DMS114 treated with DMSO at 0.1 percent for 48 hours (cell line): Measurements from ENCODE around the gene MT2A.

Experiments used
- DNase-seq: peaks from one replicate; lab custom pipeline; 2025; ENCODE audit not compliant: unreplicated experiment; lab: John Stamatoyannopoulos, UW

MT2A gene

DNA sequence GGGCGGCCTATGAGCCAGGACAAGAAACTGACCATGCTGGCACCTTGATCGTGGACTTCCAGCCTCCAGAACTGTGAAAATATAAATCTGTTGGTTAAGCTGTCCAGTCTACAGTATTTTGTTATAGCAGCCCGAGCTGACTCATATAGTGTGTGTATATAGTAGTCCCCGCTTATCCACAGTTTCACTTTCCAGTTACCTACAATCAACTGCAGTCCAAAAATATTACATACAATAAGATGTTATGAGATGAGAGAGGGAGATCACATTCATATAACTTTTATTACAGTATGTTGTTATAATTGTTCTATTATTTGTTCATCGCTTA lies 14.1 kb upstream of the MT2A start:
- no peak for DNase-seq

DNA sequence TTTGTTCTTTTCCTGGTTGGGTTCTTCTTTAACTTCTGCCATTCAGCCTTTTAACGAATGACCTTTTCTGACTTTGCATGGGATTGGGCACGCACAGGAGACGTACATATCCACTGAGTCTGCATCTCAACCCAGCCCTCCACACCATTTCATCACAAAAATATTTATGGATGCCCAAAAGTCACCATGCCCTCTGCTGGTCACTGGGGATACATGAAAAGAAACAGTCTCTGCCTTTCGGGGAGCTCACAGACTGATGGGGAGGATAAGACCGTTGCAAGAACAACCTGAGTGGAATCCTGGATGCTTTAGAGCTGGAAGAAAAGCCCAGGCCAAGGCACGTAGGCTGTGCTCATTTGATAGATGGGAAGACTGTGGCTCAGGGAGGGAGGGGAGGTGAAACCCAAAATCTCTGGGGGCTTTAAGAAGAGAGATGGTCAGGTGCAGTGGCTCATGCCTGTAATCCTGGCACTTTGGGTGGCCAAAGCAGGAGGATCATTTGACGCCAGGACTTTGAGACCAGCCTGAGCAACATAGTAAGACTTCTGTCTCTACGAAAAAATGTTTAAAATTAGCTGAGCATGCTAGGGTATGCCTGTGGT lies 7.9 kb upstream of the MT2A start:
- peak; percentile 24 for DNase-seq

DNA sequence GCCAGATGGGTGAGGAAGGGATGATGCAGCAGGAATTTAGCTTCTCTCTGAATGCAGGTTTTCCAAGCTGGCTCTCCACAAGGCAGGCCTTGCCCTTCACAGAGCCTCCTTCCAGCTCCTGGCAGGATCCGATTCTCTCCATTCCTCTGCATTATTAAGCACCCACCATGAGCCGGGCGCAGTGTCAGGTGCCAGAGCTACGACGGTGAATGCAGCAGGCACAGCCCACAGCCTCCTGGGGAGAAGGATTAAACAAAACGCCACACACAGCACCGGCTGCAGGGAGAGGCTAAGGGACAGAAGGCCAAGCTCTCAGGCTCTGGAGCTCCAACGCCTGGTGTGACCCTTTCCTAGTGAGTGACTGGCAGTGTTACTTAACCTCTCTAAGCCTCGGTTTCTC lies 7.1 kb upstream of the MT2A start:
- DNase-seq: no peak

DNA sequence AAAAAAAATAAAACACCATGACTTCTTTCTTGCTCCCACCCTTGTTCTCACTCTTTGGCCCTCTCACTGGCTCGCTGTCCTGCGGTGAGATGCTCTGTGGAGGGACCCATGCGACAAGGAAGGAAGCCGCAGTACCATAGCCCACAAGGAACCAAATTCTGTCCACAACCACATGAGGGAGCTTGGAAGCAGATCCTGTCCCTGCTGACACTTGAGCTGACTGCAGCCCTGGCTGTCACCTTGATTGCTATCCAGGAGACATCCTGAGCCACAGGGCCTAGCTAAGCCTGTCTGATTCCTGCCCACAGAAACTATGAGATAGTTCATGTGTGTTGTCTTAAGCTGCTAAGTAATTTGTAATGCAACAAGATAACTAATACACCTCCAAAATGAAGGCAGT lies 4.8 kb upstream of the MT2A start:
- DNase-seq: peak; percentile 58

DNA sequence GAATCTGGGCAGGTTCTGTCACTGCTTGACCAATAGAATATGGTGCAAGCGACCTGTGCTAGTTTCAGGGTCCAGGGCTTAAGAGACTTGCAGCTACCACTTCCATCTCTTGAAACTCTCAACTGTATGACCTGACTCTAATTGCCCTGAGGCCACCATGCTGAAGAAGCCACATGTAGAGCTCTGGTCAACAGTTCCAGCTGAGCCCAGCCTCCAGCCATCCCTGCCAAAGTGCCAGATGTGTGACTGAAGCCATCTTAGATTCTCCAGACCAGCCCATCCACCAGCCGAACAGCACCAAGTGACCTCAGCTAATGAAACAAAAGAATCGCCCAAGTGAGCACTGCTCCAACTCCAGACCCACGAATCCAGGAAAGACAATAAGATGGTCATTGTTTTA lies 3.4 kb upstream of the MT2A start:
- no peak for DNase-seq

DNA sequence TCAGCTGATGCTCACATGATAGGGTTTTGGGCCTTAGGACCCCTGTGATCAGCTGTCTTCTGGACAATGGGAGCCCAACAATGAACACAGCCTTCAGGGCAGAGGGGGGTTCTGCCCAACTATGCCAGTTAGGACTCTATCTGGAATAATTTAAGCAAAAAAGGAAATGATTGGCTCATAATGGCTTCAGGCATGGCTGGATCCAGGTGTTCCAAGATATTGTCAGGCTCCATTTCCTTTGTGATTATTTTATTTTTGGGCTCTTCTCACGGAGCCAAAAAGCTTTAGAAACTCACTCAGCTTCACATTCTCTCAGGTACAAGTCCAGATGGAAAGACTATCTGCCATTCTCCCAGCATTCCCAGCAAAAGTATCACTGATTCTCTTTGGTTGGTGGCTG lies 2.9 kb upstream of the MT2A start:
- no peak for DNase-seq

DNA sequence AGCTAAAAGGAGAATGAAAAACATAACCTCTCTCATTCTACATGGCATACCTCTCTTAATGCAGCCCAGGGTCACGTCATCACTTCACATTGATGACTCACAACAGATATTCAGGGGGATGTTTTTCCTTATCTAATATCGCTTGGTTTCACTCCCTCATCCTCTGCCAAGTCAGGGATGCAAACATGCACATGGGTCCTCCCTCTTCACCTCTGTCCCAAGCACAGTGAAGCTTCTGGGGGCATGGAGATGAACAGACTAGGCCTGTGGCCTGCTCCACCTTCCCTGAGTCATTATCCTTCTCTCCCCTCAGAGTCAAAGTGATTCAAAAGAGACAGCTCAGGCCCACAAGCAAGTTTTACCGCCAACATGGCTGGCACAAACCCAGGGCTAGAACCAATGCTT lies 2.3 kb upstream of the MT2A start:
- DNase-seq: no peak

DNA sequence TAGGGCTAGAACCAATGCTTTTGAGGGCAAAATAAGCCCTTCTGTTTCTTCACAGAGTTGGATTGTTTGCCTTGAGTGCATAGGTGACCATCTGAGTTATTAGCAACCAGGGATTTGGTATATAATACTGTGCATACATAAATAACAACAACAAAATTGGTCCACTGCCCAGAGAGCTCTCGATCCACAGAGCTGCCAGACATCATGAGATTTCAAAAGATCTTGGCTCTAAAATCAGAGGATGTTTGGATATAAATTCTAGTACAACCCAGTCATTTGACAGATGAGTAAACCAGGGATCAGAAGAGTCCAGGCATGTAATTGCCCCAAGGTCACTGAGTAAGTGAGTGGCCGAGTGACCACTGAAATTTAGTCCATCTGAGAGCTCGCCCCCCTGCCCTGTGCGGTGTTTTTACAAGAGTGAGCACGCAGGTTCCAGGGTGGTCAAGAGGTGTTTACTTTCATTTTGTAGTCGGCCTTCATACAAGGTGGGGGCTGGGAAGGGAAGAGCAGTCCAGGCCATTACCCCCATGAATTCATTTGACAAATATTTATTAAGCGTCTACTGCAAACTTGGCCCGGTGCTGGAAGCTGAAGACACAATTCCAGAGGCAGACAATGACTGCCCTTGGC lies 1.8 kb upstream of the MT2A start:
- DNase-seq: no peak

DNA sequence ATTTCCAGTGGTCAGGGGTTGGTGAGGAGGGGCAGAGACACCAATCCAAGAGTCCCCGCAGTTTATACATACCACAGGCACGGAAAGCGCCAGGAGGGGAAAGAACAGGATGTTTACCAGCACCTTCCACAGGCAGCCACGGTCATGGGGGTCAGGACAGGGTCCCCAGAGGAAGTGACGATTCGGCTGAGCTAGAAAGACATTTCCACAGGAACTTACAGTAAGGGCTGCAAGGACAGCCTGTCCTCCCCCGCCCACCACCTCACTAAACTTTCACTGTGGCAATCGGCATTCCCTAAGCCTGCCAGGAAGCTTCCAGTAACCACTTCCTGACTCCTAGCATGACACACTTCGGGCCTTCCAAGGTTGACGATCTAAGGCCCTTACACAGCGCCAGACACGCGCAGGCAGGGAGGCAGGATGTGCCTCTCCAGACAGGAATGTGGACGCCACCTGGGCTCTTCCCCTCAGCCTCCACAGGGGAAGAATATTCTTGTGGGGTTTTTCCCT lies 1.2 kb upstream of the MT2A start:
- DNase-seq: no peak

DNA sequence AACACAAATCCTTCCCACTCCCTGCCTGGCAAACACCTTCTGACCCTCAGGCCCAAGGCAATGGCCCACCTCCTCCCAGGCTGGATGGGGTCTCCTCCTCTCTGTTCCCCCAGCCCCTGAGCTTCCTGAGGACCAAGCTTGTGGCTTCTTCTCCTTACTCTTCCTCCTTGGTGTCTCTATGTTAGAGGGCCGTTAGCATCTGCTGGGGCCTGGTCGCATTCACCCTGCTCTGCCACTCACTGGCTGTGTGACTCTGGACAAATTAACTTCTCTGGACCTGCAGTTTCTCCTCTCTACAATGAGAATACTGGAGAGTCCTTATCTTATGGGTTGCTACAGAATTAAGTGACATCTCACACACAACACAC lies 725 bp upstream of the MT2A start:
- DNase-seq: no peak

DNA sequence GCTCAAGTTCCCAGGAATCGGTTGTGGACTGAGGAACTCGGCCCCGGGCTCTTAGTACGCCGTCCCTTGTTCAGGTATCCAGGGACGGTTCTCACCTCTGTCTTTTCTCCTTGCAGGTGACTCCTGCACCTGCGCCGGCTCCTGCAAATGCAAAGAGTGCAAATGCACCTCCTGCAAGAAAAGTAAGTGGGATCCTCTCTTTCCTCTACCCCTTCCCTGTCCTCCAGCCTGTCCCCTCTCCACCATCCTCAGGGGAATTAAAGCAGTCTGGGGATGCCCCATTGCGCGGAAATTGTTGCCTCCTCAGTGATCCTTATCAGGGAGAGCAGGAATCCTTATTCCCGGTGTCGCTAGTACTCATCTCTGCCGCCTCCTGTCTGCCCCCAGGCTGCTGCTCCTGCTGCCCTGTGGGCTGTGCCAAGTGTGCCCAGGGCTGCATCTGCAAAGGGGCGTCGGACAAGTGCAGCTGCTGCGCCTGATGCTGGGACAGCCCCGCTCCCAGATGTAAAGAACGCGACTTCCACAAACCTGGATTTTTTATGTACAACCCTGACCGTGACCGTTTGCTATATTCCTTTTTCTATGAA lies 585 bp downstream of the MT2A start:
- DNase-seq: no peak

DNA sequence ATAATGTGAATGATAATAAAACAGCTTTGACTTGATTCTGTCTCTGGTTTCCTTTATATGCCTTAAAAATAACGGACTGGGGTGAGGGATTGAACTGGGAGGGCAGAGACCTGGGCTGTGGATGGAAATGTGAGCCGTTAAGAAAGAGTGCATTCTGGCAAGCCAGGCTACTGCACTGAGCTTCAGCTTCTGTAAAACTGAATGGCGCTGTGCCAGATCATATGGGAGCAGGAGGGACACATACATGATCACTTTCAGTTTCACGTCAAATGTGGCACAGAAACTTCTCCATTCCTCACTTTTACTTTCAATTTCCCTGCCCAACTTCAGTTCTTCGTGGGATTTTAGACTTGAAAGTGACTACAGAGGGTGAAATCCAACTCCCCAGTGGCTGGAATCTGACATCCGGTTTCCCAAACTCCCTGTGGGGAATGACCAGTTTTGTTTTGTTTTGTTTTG lies 1.1 kb downstream of the MT2A start:
- DNase-seq: peak; percentile 40

DNA sequence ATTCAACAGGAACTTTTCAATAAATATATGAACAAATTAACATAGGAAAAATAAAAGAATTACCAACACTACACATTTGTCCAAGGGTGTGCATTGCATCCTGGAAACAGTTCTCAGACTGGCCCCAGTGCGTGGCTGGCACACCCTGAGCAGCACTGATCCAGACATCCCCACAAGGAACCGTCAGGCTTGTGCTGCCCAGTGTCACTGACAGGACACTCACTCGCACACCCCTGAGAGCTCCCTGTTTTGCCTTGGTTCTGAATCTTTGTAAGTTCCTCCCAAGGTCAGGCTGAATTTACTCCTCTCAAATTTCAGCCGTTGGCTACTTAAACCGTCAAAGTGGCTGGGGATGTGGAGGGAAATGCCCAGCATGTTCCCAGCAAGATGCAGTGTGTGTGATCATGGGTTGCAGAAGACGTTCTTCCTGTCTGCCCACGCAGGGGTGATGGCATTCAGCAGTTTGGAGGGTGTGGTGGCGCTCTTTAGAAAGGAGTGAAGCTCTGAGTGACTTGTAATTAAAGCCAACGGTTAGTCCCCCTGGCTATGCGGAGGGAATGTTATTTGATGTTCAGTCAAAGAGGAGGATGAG lies 1.7 kb downstream of the MT2A start:
- DNase-seq: no peak

DNA sequence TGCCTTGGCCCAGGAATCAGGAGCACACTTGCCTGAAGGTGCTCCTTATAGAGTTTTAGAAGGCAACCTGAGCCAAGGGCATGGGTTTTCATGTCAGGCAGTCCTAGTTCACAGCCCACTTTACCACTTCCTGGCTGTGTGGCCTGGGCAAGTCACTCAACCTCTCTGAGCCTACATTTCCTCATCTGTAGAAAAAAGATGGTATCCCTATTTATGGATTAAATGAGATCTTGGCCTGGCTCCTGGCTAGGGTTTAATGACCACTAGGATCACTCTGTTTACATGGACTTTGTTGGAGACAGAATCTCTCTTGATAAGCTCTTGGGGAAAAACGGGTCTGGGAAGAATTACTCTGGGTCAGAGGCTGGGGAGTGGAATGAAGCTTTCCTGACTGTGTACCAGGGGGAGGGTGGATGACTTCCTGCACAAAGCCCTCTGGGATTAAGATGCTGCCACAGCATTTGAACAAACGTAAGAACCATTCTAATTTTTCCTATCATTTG lies 2.3 kb downstream of the MT2A start:
- DNase-seq: no peak

DNA sequence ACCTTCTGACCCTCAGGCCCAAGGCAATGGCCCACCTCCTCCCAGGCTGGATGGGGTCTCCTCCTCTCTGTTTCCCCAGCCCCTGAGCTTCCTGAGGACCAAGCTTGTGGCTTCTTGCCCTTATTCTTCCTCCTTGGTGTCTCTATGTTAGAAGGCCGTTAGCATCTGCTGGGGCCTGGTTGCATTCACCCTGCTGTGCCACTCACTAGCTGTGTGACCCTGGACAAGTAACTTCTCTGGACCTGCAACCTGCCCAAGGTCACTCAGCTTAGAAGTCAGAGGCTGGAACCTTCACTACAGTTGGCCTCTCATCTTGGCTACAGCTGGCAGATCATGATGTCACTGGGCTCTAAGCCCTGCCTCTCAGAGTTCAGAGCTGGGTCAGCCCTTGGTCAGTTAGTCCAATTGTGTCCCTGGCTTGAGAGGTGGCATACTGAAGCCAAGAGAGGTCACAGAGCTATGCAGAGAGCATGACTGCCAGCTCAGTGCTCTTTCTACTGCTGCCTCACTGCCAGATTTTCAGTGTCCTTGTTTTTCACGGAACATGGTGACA lies 3.0 kb downstream of the MT2A start:
- DNase-seq: no peak

DNA sequence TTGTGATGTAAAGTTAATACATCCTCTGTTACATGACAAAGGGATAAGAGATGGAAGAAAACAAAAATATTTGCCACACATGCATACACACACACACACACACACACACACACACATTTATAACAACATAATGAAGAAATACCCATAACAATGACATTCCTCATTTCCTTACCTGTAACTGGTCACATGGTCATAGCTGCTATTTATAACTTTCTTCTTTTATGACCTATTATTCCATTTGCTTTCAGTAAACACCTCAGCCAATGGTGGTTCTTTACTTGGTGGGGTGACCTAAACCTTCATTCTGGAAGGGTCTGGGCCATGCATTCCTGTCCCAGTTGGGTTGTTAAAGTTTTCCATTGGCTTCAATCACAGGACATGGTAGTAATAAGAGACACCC lies 5.3 kb downstream of the MT2A start:
- no peak for DNase-seq

DNA sequence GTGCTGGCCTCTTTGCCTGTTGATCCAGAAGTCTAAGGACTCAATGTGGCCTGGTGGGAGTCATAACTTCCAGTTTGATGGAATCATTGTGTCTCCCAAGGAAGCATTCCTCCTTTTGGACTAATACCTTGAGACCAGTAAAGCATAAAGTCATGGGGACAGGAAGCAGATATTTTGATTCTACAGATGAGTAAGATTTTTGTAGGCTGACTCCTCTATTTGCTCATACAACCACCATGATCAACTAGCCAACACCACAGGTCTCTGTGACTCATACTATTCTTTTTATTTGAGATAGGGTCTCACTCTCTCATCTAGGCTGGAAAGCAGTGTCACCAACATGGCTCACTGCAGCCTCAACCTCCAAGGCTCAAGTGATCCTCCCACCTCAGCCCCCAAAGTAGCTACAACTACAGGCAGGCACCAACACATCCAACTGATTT lies 6.2 kb downstream of the MT2A start:
- no peak for DNase-seq

DNA sequence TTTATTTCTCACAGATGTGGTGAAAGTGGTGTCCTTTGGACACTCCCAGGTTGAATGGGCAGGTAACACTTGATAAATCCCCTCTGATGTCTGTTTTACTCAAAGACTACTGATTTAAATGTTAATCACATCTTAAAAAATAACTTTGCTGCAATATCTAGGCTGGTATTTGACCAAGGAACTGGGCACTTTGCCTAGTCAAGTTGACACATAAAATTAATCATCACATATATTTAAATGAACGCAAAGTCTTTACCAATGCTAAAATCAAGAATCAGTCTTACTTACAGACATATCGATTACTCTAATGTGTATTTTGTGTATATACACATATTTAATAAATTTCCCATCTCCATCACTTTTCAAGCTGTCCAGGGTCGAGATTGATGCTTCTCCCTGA lies 7.0 kb downstream of the MT2A start:
- DNase-seq: no peak

DNA sequence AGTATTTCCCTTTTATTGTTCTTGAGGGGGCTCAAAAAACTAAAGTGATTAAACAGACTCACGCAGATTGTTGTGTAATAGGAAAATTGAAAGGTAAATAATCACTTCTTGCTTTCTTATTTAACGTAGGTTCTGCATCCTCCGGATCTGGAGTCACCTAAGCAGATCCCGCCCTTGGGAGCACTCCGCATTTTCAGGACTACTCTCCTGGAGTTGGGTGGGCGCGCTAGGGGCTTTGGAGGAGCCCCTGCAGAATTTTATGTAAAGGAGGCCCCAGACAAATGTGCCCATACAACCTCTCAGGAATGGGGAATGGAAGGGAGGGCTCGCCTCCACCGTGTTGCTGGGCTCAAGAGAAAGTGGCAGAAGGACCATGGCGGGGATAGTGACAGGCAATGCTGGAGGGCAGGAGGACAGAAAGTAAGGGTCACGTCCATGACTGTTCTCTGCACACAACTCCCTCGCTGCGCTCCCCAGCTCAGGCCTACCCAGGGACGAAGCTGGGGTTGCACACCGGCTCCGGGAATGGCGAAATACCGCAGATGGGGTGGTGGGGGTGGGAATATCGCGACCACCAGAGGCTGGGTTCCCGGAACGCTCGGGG lies 8.3 kb downstream of the MT2A start:
- no peak for DNase-seq

DNA sequence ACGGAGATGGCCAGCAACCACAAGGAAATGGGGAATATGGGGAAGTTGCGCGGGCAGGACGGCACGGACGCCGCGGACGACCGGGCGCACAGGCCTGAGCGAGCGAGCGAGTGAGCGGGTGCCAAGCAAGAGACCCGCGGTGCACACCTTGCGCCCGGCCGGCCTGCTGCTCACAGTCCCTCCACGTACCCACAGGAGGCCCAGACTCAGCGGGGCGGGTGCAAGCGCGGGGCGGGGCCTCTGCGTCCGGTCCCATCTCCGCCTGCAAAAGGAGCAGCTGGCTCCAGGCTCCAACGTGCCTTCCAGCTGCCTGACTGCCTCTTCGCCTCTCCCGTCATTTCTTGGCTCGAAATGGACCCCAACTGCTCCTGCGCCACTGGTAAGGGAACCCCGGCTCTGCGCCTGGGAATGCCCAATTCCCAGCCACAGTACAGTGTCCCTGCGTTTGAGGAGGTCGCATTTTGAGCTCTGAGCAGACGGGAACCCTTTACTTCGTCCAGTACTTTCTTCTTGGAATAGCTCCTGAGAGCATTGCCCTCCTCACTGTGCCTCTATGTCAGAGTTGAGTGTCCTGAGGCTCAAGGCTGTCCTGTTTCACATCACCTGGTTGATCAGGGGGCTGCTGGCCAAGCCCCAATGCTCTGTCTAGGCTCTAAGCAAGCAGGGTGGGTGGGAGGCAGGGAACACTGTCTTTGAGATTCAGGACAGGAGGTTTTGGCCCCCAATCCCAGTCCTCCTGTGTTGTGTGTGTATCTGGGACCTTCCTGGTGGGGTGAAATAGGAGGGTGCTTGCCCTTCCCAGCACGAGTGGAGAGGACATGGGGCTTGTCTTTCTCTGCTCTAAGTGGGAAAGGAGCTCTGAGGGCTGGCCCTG lies 9.1 kb downstream of the MT2A start:
- DNase-seq: no peak

DNA sequence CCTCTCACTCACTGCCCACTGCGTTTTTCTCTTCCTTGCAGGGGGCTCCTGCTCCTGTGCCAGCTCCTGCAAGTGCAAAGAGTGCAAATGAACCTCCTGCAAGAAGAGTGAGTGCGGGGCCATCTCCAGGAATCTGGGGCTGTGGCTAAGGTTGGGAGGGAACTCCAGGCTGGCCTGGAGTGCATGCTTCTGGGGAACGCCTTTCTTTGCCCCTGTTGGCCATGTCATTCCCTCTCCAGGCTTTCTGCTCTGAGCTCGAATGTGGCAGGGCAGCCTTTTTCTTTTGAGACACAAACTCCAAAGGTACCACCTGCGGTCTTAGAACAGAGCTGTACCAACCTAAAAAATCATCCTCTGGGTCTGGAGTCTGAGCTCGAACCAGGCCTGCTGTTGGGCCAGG lies 9.8 kb downstream of the MT2A start:
- DNase-seq: no peak
